HG02943 (cell line): Measurements from ENCODE around the gene TSGA10IP.
"Not testable (repeated sequence)": the region's sequence is repeated elsewhere in the genome, so short reads cannot be mapped to it uniquely, and the experiment has no call there.

Source experiments
- ATAC-seq: cut with Tn5 transposase; IDR thresholded peaks from one replicate; pipeline ENCODE4 v1.9.1; 2021; ENCODE audit warnings: mild to moderate bottlenecking, low read depth, moderate library complexity; ENCODE audit not compliant: unreplicated experiment

The TSGA10IP gene

GRCh38 chr11:65945941-65946558, 770 bp downstream of the TSGA10IP start:
- ATAC-seq, result no peak

GRCh38 chr11:65946655-65947054, 1.4 kb downstream of the TSGA10IP start:
- no peak for ATAC-seq

- no peak for ATAC-seq
These were observed 1.9 kb downstream of the TSGA10IP start for GRCh38 chr11:65947133-65947532.

- no peak for ATAC-seq
These were observed 2.4 kb downstream of the TSGA10IP start for GRCh38 chr11:65947603-65948125.

GRCh38 chr11:65950711-65951110, 5.4 kb downstream of the TSGA10IP start:
- not testable (repeated sequence) for ATAC-seq

GRCh38 chr11:65951641-65952040, 6.4 kb downstream of the TSGA10IP start:
- ATAC-seq, result not testable (repeated sequence)

- ATAC-seq, result no peak
These were observed 6.8 kb downstream of the TSGA10IP start for GRCh38 chr11:65952052-65952521.

GRCh38 chr11:65953471-65953870, 8.2 kb downstream of the TSGA10IP start:
- no peak for ATAC-seq

- ATAC-seq, result no peak
These were observed 9.5 kb downstream of the TSGA10IP start for GRCh38 chr11:65954771-65955170.

GRCh38 chr11:65958291-65958690, 13.0 kb downstream of the TSGA10IP start:
- ATAC-seq, result no peak

- no peak for ATAC-seq
These were observed 13.6 kb downstream of the TSGA10IP start for GRCh38 chr11:65958774-65959420.

- ATAC-seq, result no peak
These were observed 15.6 kb downstream of the TSGA10IP start for GRCh38 chr11:65960824-65961266.

GRCh38 chr11:65961267-65962140, 16.2 kb downstream of the TSGA10IP start, which contains the start of gene SART1:
TSS of gene SART1 (plus strand) at chr11:65961734. CDS start at chr11:65961781, 47 bp downstream.
- no peak for ATAC-seq

- ATAC-seq, result no peak
These were observed 16.9 kb downstream of the TSGA10IP start for GRCh38 chr11:65962141-65962564.

GRCh38 chr11:65964906-65965305, 19.6 kb downstream of the TSGA10IP start:
- ATAC-seq, result no peak

- no peak for ATAC-seq
These were observed 20.9 kb downstream of the TSGA10IP start for GRCh38 chr11:65965986-65966762.

GRCh38 chr11:65967329-65967934, 22.2 kb downstream of the TSGA10IP start:
- ATAC-seq, result no peak

- ATAC-seq, result no peak
These were observed 23.6 kb downstream of the TSGA10IP start for GRCh38 chr11:65968600-65969482.

- ATAC-seq, result no peak
These were observed 26.8 kb downstream of the TSGA10IP start for GRCh38 chr11:65972116-65972515.
